SK-N-SH (cell line): ENCODE results near the gene RCN1. TPM values are rescaled to one million over a fixed set of nuclear protein-coding genes. Genes with fewer than 3 reads are reported as not detected.
"Not testable (repeated sequence)": the region's sequence is repeated elsewhere in the genome, so short reads cannot be mapped to it uniquely, and the experiment has no call there.

Source experiments
- CTCF ChIA-PET: fragments of 300-600, 350-600 bp; formaldehyde crosslinking; extraction: SDS; loops from one replicate; lab custom pipeline; 2021; lab: Yijun Ruan, JAX
- POLR2A ChIA-PET: fragments of 350-600 bp; sonication (Branson Sonifier 250); formaldehyde crosslinking; extraction: SDS; loops from one replicate; lab custom pipeline; 2020; ENCODE audit warnings: antibody characterized with exemption, inconsistent platforms; lab: Yijun Ruan, JAX
- DNase-seq: peaks from one replicate; pipeline ENCODE4 v3.0.0; 2012
- H2AFZ ChIP-seq: fragments of 200-600 bp; sonication (generic); 2 replicates; pipeline ENCODE4 v1.8.1; 2016; ENCODE audit warnings: antibody characterized with exemption, mild to moderate bottlenecking, low read depth
- H3F3A ChIP-seq: fragments of 200-600 bp; sonication (generic); replicated peaks from 2 replicates; pipeline ENCODE3; 2016; ENCODE audit warnings: antibody characterized with exemption, mild to moderate bottlenecking; ENCODE audit not compliant: insufficient read depth
- H3K27ac ChIP-seq, 2 experiments: fragments of 200-500 bp in 1 of 2; fragments of 200-600 bp in 1 of 2; sonication (Bioruptor generic) in 1 of 2; sonication (generic), shearing (Covaris generic) in 1 of 2; 2 replicates each; pipeline versions ENCODE4 v1.5.1 to v1.6.1; 2014 to 2016; ENCODE audit warnings: low read depth in 2 of 2, inconsistent platforms in 1 of 2, low read length in 1 of 2, mild to moderate bottlenecking in 1 of 2, mixed read lengths in 1 of 2
- H3K27me3 ChIP-seq: fragments of 200-600 bp; sonication (generic), shearing (Covaris generic); 2 replicates; pipeline ENCODE4 v1.6.1; 2016; ENCODE audit warnings: mixed run types; ENCODE audit not compliant: insufficient read depth
- H3K36me3 ChIP-seq, 2 experiments: fragments of 200-500 bp in 1 of 2; fragments of 200-600 bp in 1 of 2; sonication (Bioruptor generic) in 1 of 2; sonication (generic) in 1 of 2; replicated peaks in 1 of 2; 2 replicates each; pipeline versions ENCODE3 to v1.5.1; 2014 to 2016; ENCODE audit warnings: low read length in 1 of 2, mild to moderate bottlenecking in 1 of 2; ENCODE audit not compliant: insufficient read depth in 2 of 2, control insufficient read depth in 1 of 2
- H3K4me1 ChIP-seq, 2 experiments: fragments of 200-500 bp in 1 of 2; fragments of 200-600 bp in 1 of 2; sonication (Bioruptor generic) in 1 of 2; sonication (generic), shearing (Covaris generic) in 1 of 2; 2 replicates each; pipeline versions ENCODE4 v1.5.1 to v1.6.1; 2014 to 2016; ENCODE audit warnings: low read depth in 1 of 2, low read length in 1 of 2, mixed run types in 1 of 2; ENCODE audit not compliant: insufficient read depth in 2 of 2, control insufficient read depth in 1 of 2
- H3K4me2 ChIP-seq: fragments of 200-600 bp; sonication (generic), shearing (Covaris generic); 2 replicates; pipeline ENCODE4 v1.6.1; 2017; ENCODE audit warnings: mixed run types
- H3K4me3 ChIP-seq, 2 experiments: fragments of 200-500 bp in 1 of 2; fragments of 200-600 bp in 1 of 2; sonication (Bioruptor generic) in 1 of 2; sonication (generic), shearing (Covaris generic) in 1 of 2; 2 replicates each; pipeline versions ENCODE4 v1.5.1 to v1.8.1; 2014 to 2016; ENCODE audit warnings: low read depth in 2 of 2, inconsistent platforms in 1 of 2, low read length in 1 of 2, mild to moderate bottlenecking in 1 of 2, mixed read lengths in 1 of 2, moderate library complexity in 1 of 2
- H3K79me2 ChIP-seq: fragments of 200-600 bp; sonication (generic); 2 replicates; pipeline ENCODE4 v1.8.1; 2017; ENCODE audit warnings: mild to moderate bottlenecking; ENCODE audit not compliant: insufficient read depth
- H3K9ac ChIP-seq: fragments of 200-600 bp; sonication (generic); 2 replicates; pipeline ENCODE4 v1.6.1; 2017; ENCODE audit warnings: mixed run types
- H3K9me2 ChIP-seq: fragments of 200-600 bp; sonication (generic); 2 replicates; pipeline ENCODE4 v1.6.1; 2017; ENCODE audit warnings: mixed run types
- H3K9me3 ChIP-seq: fragments of 200-600 bp; sonication (generic); 2 replicates; pipeline ENCODE4 v1.6.1; 2017; ENCODE audit warnings: mixed run types, mild to moderate bottlenecking, moderate library complexity
- H4K20me1 ChIP-seq: fragments of 200-600 bp; sonication (generic); 2 replicates; pipeline ENCODE4 v1.6.1; 2017; ENCODE audit warnings: mild to moderate bottlenecking, mixed run types; ENCODE audit not compliant: insufficient read depth
- FOSL2 ChIP-seq: IDR thresholded peaks from 2 replicates; pipeline ENCODE4 v1.4.0; 2012; ENCODE audit warnings: low read depth, mild to moderate bottlenecking, moderate library complexity, borderline replicate concordance
- GABPA ChIP-seq: IDR thresholded peaks from 2 replicates; pipeline ENCODE4 v1.4.0; 2012; ENCODE audit warnings: low read depth, mild to moderate bottlenecking
- JUND ChIP-seq: IDR thresholded peaks from 2 replicates; pipeline ENCODE4 v1.4.0; 2012
- RAD21 ChIP-seq: IDR thresholded peaks from 2 replicates; pipeline ENCODE4 v1.6.1; 2012; ENCODE audit warnings: mild to moderate bottlenecking, low read length
- RXRA ChIP-seq: IDR thresholded peaks from 2 replicates; pipeline ENCODE4 v1.4.0; 2012; ENCODE audit warnings: low read depth, mild to moderate bottlenecking, borderline replicate concordance
- TCF12 ChIP-seq: IDR thresholded peaks from 2 replicates; pipeline ENCODE4 v1.4.0; 2012
- WGBS: methylation state at CpG from one replicate; pipeline ENCODE4 v1.1.6; 2017; ENCODE audit warnings: low lambda C conversion rate; 5-methylcytosine and 5-hydroxymethylcytosine counted together
- polyA plus RNA-seq, 3 experiments: library from polyadenylated mRNA; depleted of rRNA; stranded (reverse); fragments of >200 nt; gene quantifications; 2 replicates each; pipeline ENCODE4 v1.2.3, GENCODE V29; 2012
- TF ChIP-seq, protein P1 (sequence below): IDR thresholded peaks from 2 replicates; pipeline ENCODE4; 2012
- TF ChIP-seq, protein P2 (sequence below): IDR thresholded peaks from 2 replicates; pipeline ENCODE4 v1.6.1; 2012; ENCODE audit warnings: mild to moderate bottlenecking, low read depth, low read length, moderate library complexity

Gene RCN1
- polyA plus RNA-seq, 1 of the 3 experiments (the other 2 are of a cell fraction) = 63.3 TPM

DNA sequence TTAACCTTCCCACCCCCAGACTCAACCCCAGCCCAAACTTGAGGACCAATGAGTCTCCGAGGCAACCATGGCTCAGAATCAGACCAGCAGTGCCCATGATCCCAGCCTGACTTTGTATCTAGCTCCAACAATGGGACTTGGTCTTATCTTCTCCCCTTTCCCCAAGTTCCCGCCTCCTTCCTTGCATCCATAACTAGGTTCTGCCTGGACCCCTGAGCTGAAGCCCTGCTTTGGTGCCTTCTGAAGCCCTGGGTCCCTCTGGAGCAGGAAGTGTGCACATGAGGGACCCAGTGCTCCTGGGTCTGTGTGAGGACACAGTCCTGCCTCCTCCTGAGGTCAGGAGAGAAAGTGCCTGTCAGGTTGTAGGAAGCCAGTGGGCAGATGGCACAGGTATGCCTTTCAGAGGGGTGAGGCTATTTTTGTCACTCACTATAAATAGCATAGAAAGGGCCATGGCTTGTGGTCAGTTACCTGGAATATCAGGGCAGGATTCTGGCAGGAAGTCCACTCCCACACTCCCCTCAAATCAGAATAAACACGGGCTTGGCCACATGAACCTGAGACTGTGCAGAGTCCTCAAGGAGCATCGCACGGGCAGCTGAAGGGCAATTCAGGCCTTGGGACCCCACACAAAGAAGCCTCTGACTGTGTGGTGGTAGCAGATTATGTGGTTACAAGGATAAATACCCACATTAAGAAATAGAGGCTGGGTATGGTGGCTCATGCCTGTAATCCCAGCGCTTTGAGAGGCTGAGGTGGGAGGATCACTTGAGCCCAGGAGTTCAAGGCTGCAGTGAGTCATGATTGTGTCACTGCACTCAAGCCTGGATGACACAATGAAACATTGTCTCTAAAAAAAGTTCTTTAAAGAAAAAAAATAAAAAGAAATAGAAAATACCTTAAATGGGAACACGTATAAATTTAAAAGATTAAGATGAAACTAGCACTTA is 27.4 kb downstream of the RCN1 start:
- TF ChIP-seq, protein P1, sequence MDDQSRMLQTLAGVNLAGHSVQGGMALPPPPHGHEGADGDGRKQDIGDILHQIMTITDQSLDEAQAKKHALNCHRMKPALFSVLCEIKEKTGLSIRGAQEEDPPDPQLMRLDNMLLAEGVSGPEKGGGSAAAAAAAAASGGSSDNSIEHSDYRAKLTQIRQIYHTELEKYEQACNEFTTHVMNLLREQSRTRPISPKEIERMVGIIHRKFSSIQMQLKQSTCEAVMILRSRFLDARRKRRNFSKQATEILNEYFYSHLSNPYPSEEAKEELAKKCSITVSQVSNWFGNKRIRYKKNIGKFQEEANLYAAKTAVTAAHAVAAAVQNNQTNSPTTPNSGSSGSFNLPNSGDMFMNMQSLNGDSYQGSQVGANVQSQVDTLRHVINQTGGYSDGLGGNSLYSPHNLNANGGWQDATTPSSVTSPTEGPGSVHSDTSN = peak; percentile 42
- TF ChIP-seq GABPA (no peak), FOSL2 (peak; percentile 88), JUND (peak; percentile 71), TCF12 (peak; percentile 16; the same call in 1 of the 2 replicates), RAD21 (no peak), RXRA (0 out of 2 replicates have a peak, but pooled peaks have one; percentile 23)
- TF ChIP-seq, protein P2, sequence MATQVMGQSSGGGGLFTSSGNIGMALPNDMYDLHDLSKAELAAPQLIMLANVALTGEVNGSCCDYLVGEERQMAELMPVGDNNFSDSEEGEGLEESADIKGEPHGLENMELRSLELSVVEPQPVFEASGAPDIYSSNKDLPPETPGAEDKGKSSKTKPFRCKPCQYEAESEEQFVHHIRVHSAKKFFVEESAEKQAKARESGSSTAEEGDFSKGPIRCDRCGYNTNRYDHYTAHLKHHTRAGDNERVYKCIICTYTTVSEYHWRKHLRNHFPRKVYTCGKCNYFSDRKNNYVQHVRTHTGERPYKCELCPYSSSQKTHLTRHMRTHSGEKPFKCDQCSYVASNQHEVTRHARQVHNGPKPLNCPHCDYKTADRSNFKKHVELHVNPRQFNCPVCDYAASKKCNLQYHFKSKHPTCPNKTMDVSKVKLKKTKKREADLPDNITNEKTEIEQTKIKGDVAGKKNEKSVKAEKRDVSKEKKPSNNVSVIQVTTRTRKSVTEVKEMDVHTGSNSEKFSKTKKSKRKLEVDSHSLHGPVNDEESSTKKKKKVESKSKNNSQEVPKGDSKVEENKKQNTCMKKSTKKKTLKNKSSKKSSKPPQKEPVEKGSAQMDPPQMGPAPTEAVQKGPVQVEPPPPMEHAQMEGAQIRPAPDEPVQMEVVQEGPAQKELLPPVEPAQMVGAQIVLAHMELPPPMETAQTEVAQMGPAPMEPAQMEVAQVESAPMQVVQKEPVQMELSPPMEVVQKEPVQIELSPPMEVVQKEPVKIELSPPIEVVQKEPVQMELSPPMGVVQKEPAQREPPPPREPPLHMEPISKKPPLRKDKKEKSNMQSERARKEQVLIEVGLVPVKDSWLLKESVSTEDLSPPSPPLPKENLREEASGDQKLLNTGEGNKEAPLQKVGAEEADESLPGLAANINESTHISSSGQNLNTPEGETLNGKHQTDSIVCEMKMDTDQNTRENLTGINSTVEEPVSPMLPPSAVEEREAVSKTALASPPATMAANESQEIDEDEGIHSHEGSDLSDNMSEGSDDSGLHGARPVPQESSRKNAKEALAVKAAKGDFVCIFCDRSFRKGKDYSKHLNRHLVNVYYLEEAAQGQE = no peak
- H3K9me3 ChIP-seq = no peaks in the 10 kb centered on the region
- H3K36me3 ChIP-seq = no peaks in the 10 kb centered on the region
- no peaks in the 10 kb centered on the region for H3K9me2 ChIP-seq
- no peak overlapping the region for H3K4me3 ChIP-seq
- no peak for DNase-seq
- no peaks in the 10 kb centered on the region for H4K20me1 ChIP-seq
- 52% methylated on average over 6 of the region's 7 CpGs for WGBS
- peaks cover 6% of the 10 kb centered on the region for H3F3A ChIP-seq
- peak overlapping the region in 1 of 2 experiments; percentile 32; a peak in 2 of 4 replicates for H3K27ac ChIP-seq
- H2AFZ ChIP-seq = 0 out of 2 replicates have a peak overlapping the region, but pooled peaks have one; percentile 14
- ChIA-PET CTCF (interaction anchor here (1.8 kb wide), 1 partner anchor 66 kb away, joined by 6 read pairs; no protein-coding TSS in a partner anchor), POLR2A (no interaction called here)
- H3K4me2 ChIP-seq = no peak overlapping the region
- H3K79me2 ChIP-seq = no peaks in the 10 kb centered on the region
- no peak overlapping the region for H3K9ac ChIP-seq
- H3K4me1 ChIP-seq = peaks cover 0 to 7% of the 10 kb centered on the region in 2 experiments; a peak in 2 of 4 replicates
- no peaks in the 10 kb centered on the region for H3K27me3 ChIP-seq

DNA sequence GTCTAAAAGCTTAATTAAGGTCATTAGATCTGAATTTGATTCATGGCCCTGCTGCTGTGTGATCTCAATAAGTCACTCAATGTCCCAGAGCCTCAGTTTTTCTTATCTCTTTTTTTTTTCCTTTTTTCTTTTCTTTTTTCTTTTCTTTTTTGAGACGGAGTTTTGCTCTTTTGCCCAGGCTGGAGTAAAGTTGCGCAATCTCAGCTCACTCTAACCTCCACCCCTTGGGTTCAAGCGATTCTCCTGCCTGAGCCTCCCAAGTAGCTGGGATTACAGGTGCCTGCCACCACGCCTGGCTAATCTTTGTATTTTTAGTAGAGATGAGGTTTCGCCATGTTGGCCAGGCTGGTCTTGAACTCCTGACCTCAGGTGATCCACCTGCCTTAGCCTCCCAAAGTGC is 28.3 kb downstream of the RCN1 start:
- H3K79me2 ChIP-seq, H3F3A ChIP-seq, H3K4me1 ChIP-seq, H3K9me3 ChIP-seq, H3K4me2 ChIP-seq, H3K4me3 ChIP-seq, H3K9me2 ChIP-seq, POLR2A ChIA-PET, H3K9ac ChIP-seq, CTCF ChIA-PET, H3K36me3 ChIP-seq, DNase-seq, H3K27me3 ChIP-seq, H4K20me1 ChIP-seq: not testable (repeated sequence)
- Histone ChIP-seq H3K27ac (peak overlapping the region in 1 of 2 experiments; percentile 32; a peak in 1 of 4 replicates), H2AFZ (0 out of 2 replicates have a peak overlapping the region, but pooled peaks have one; percentile 14)
- WGBS = 75% methylated on average over 5 of the region's 5 CpGs
